Hepatocyte (in vitro differentiated cells): ENCODE results near the gene ASB2. TPM values are rescaled to one million over a fixed set of nuclear protein-coding genes. Genes with fewer than 3 reads are reported as not detected.

Experiments
- DNase-seq: peaks from one replicate; pipeline ENCODE4 v3.0.0-alpha.2; 2016; ENCODE audit warnings: low spot score
- H2AFZ ChIP-seq: fragments of 200-600 bp; sonication (generic); 2 replicates; pipeline ENCODE4 v1.6.0; 2016; ENCODE audit warnings: antibody characterized with exemption, mild to moderate bottlenecking
- H3K27ac ChIP-seq: fragments of 200-600 bp; sonication (generic); 2 replicates; pipeline ENCODE4 v1.5.1; 2016; ENCODE audit warnings: mild to moderate bottlenecking
- H3K27me3 ChIP-seq: fragments of 200-600 bp; sonication (generic); 2 replicates; pipeline ENCODE4 v1.6.1; 2016
- H3K36me3 ChIP-seq: fragments of 200-600 bp; sonication (generic); replicated peaks from 2 replicates; pipeline ENCODE4 v1.5.1; 2016; ENCODE audit warnings: low read depth; ENCODE audit not compliant: insufficient read depth
- H3K4me1 ChIP-seq: fragments of 200-600 bp; sonication (generic); 2 replicates; pipeline ENCODE4 v1.5.1; 2016; ENCODE audit warnings: mild to moderate bottlenecking, moderate library complexity; ENCODE audit not compliant: insufficient read depth
- H3K4me2 ChIP-seq: fragments of 200-600 bp; sonication (generic); 2 replicates; pipeline ENCODE4 v1.6.0; 2016
- H3K4me3 ChIP-seq: fragments of 200-600 bp; sonication (generic); 2 replicates; pipeline ENCODE4 v1.5.1; 2016; ENCODE audit warnings: mild to moderate bottlenecking
- H3K79me2 ChIP-seq: fragments of 200-600 bp; sonication (generic); 2 replicates; pipeline ENCODE4 v1.6.0; 2017; ENCODE audit warnings: mild to moderate bottlenecking
- H3K9me2 ChIP-seq: fragments of 200-600 bp; sonication (generic); replicated peaks from 2 replicates; pipeline ENCODE4 v1.6.0; 2017; ENCODE audit warnings: mild to moderate bottlenecking; ENCODE audit not compliant: insufficient read depth
- H3K9me3 ChIP-seq: fragments of 200-600 bp; sonication (generic); 2 replicates; pipeline ENCODE4 v1.5.1; 2016; ENCODE audit warnings: low read depth, mild to moderate bottlenecking
- H4K20me1 ChIP-seq: fragments of 200-600 bp; sonication (generic); 2 replicates; pipeline ENCODE4 v1.6.0; 2016; ENCODE audit warnings: mild to moderate bottlenecking; ENCODE audit not compliant: insufficient read depth, poor library complexity, severe bottlenecking
- EZH2 ChIP-seq: fragments of 200-600 bp; sonication (generic); IDR thresholded peaks from 2 replicates; pipeline ENCODE4 v1.6.1; 2016; ENCODE audit warnings: antibody characterized with exemption, mild to moderate bottlenecking, borderline replicate concordance
- EZH2phosphoT487 ChIP-seq: fragments of 200-600 bp; sonication (generic); IDR thresholded peaks from one replicate; pipeline ENCODE4 v1.6.1; 2018; ENCODE audit warnings: antibody characterized with exemption, mild to moderate bottlenecking, low read depth, moderate library complexity; ENCODE audit not compliant: unreplicated experiment, severe bottlenecking
- WGBS: methylation state at CpG from one replicate; pipeline ENCODE4 v1.1.6; 2016; ENCODE audit warnings: low lambda C conversion rate; ENCODE audit errors: missing lambda C conversion rate; 5-methylcytosine and 5-hydroxymethylcytosine counted together
- polyA plus RNA-seq: library from polyadenylated mRNA; unstranded; fragments of >200 nt; fragmentation: Nextera tagmentation; extraction: Ambion mirVana; gene quantifications from 2 replicates; pipeline ENCODE4 v1.2.1, GENCODE V29; 2016
- total RNA-seq: library from RNA; depleted of rRNA; stranded (reverse); fragments of >200 nt; gene quantifications from 2 replicates; pipeline ENCODE4 v1.2.3, GENCODE V29; 2014
- TF ChIP-seq, protein P1 (sequence below): fragments of 200-600 bp; sonication (generic); IDR thresholded peaks from 2 replicates; pipeline ENCODE4 v1.5.1; 2016; ENCODE audit warnings: antibody characterized with exemption, mild to moderate bottlenecking; ENCODE audit not compliant: poor library complexity

The ASB2 gene
- total and polyA plus RNA-seq, 2 experiments from 2014 or later, result 0.27 to 0.53 TPM

- H2AFZ ChIP-seq, result no peak overlapping the region
Measured at GRCh38 chr14:93982230-93983007, 6.0 kb upstream of the ASB2 start.

GRCh38 chr14:93981316-93982229, 5.2 kb upstream of the ASB2 start:
- H3K27ac ChIP-seq, result no peak overlapping the region

More at GRCh38 chr14:93982230-93983007, 6.0 kb upstream of the ASB2 start:
- no peak overlapping the region for H3K27ac ChIP-seq
- WGBS, result 78% methylated on average over 10 of the region's 10 CpGs
- no peaks in the 10 kb centered on the region for H3K36me3 ChIP-seq
- no peaks in the 10 kb centered on the region for H3K9me3 ChIP-seq
- no peaks in the 10 kb centered on the region for H3K79me2 ChIP-seq
- no peak for DNase-seq
- no peak overlapping the region for H3K4me3 ChIP-seq
- H3K27me3 ChIP-seq, result no peaks in the 10 kb centered on the region
- no peak overlapping the region for H3K4me2 ChIP-seq
- peaks cover 8% of the 10 kb centered on the region for H3K4me1 ChIP-seq
- TF ChIP-seq EZH2, result no peak
- TF ChIP-seq, protein P1, sequence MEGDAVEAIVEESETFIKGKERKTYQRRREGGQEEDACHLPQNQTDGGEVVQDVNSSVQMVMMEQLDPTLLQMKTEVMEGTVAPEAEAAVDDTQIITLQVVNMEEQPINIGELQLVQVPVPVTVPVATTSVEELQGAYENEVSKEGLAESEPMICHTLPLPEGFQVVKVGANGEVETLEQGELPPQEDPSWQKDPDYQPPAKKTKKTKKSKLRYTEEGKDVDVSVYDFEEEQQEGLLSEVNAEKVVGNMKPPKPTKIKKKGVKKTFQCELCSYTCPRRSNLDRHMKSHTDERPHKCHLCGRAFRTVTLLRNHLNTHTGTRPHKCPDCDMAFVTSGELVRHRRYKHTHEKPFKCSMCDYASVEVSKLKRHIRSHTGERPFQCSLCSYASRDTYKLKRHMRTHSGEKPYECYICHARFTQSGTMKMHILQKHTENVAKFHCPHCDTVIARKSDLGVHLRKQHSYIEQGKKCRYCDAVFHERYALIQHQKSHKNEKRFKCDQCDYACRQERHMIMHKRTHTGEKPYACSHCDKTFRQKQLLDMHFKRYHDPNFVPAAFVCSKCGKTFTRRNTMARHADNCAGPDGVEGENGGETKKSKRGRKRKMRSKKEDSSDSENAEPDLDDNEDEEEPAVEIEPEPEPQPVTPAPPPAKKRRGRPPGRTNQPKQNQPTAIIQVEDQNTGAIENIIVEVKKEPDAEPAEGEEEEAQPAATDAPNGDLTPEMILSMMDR, result no peak
- TF ChIP-seq EZH2phosphoT487, result no peak
- no peaks in the 10 kb centered on the region for H4K20me1 ChIP-seq
- H3K9me2 ChIP-seq, result no peaks in the 10 kb centered on the region

DNA sequence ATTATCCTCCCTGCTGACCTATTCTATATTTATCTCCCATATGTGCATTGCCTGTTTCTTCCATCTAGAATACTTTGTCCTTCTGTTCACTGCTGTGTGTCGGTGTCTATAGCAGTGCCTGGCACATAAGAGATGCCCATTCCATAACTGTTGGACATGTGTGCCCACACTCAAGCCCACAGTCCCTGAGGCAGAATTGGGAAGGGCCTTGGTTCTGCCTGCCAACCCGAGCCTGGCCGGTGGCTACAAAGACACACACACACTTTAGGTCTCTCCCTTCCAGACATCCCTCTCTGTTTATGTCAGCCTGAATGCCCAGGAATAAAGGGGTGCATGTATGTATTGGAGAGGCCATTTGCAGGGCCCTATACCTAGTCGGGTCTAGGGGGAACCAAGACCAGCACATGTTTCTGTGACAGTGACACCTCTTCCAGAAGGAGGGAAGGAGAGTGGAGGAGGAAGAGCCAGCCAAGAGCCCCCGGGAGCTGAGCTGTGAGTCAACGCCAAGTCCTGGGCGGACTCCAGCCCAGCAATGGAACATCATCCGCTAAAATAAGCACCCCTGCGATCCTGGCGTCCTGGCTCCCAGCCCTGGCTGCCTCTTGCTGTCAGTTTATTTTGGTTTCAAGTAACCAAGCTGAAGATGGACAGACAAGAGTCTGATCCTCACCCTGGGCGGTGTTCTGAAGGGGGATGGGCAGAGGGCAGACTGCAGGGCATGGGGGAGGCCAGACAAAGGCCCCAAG, 4.3 kb upstream of the ASB2 start:
- H3K9me2 ChIP-seq, result no peaks in the 10 kb centered on the region
- WGBS, result 88% methylated on average over 10 of the region's 11 CpGs
- H2AFZ ChIP-seq, result no peak overlapping the region
- no peaks in the 10 kb centered on the region for H3K79me2 ChIP-seq
- no peak overlapping the region for H3K27ac ChIP-seq
- no peak for DNase-seq
- H3K4me3 ChIP-seq, result no peak overlapping the region
- H3K27me3 ChIP-seq, result no peaks in the 10 kb centered on the region
- no peaks in the 10 kb centered on the region for H4K20me1 ChIP-seq
- H3K4me2 ChIP-seq, result no peak overlapping the region
- no peaks in the 10 kb centered on the region for H3K9me3 ChIP-seq
- no peaks in the 10 kb centered on the region for H3K36me3 ChIP-seq
- peaks cover 8% of the 10 kb centered on the region for H3K4me1 ChIP-seq
- TF ChIP-seq EZH2, result no peak
- no peak for TF ChIP-seq EZH2phosphoT487
- TF ChIP-seq, protein P1, result no peak

More at GRCh38 chr14:93981316-93982229, 5.2 kb upstream of the ASB2 start:
- TF ChIP-seq EZH2phosphoT487, result no peak
- TF ChIP-seq, protein P1, result no peak
- no peak for TF ChIP-seq EZH2
- Histone ChIP-seq H3K4me2 (no peak overlapping the region), H3K27me3 (no peaks in the 10 kb centered on the region), H3K79me2 (no peaks in the 10 kb centered on the region), H3K9me2 (no peaks in the 10 kb centered on the region), H4K20me1 (no peaks in the 10 kb centered on the region), H3K36me3 (no peaks in the 10 kb centered on the region), H3K4me3 (no peak overlapping the region), H3K4me1 (peaks cover 8% of the 10 kb centered on the region), H3K9me3 (no peaks in the 10 kb centered on the region), H2AFZ (no peak overlapping the region)
- WGBS, result 92% methylated on average over 9 of the region's 9 CpGs
- no peak for DNase-seq
